GM23248 (cell line): ENCODE data around the gene GSX1.

ENCODE experiments used
- EZH2 ChIP-seq: fragments of 200-600 bp; sonication (generic); IDR thresholded peaks from 2 replicates; pipeline ENCODE4 v1.6.1; 2018; ENCODE audit warnings: antibody characterized with exemption, mild to moderate bottlenecking; ENCODE audit not compliant: insufficient read depth, poor library complexity, severe bottlenecking
- EZH2phosphoT487 ChIP-seq: fragments of 200-600 bp; sonication (generic); IDR thresholded peaks from 2 replicates; pipeline ENCODE4 v1.6.1; 2018; ENCODE audit warnings: antibody characterized with exemption, moderate library complexity, mild to moderate bottlenecking, low read depth; ENCODE audit not compliant: insufficient read depth

DNA sequence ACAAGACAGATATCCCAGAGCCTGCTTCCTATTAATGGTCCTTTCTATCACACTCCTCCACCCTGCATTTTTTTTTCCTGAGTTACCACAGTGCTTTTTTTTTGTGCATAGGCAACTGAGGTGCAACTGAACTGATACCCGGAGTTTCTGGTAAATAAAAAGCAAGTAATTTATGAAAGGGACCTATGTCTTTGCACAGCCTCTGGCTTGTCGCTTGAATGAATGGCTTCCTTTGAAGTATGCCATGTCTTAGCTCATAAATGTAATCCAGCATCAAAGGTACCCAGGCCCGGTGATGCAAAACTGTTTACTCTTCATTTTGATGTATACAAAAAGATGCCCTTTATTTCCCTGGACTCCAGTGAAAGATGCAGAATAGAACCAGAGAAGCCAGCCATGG is 31.8 kb downstream of the GSX1 start:
- TF ChIP-seq EZH2phosphoT487 = no peak
- TF ChIP-seq EZH2 = no peak
